Gastroesophageal sphincter (tissue), 3 donors: ENCODE results near the gene ARSK.

ENCODE experiments used
- CTCF ChIP-seq, 4 experiments: fragments of 200-600 bp in 2 of 4; fragments of 450-650 bp in 2 of 4; sonication (generic) in 1 of 4; IDR thresholded peaks; one replicate each; pipeline ENCODE4 v1.5.1; 2017 to 2019; ENCODE audit warnings: antibody characterized with exemption in 4 of 4, mild to moderate bottlenecking in 2 of 4, moderate library complexity in 2 of 4
- EP300 ChIP-seq: sonication (generic); formaldehyde crosslinking; IDR thresholded peaks from one replicate; pipeline ENCODE4 v1.6.1; 2017; ENCODE audit warnings: antibody characterized with exemption, mild to moderate bottlenecking
- POLR2A ChIP-seq, 2 donors: fragments of 450-650 bp; IDR thresholded peaks; one replicate each; pipeline ENCODE4 v1.6.1; 2017; ENCODE audit warnings: antibody characterized with exemption in 2 of 2, mild to moderate bottlenecking in 2 of 2, moderate library complexity in 1 of 2

GRCh38 chr5:95615164-95615467 is 60.2 kb downstream of the ARSK start:
- no peak for TF ChIP-seq CTCF (IDR thresholded peaks at IDR 0.05)
- no peak for TF ChIP-seq POLR2A (IDR thresholded peaks at IDR 0.05)
- TF ChIP-seq EP300 = no peak
